ENCODE results near the gene HACE1. TPM values are rescaled to one million over a fixed set of nuclear protein-coding genes. Genes with fewer than 3 reads are reported as not detected.

Gene HACE1
- total RNA-seq, 1 experiment from 2014 or later = 4.3 TPM

DNA sequence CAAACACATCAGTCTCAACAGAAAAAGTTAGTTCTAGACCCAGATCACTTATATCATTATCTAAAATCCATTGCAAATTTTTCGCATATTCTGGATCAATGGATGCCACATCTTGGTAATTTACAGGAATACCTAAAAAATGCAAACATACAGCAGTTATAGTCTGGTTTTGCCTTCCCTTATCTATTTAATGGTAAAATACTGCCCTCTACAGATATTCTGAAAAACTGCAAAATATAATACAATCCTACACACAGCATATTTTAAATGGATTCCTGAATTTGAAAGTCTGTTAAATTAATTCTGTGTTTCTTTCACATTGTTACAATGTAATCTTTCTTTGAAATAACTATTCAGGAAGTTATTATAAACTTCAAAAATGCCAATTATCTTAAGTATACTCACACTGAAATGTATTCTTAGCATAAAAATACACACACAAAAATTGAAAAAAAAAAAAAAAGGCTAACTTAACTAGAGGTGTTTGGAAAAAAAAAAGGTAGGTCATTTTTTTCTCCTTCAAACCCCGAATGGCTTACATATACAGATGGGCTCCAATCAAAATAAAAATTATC is 88.4 kb downstream of the HACE1 start:
- H4K20me1 ChIP-seq (ENCODE audit: low read length) = no peaks in the 10 kb centered on the region
- peak; percentile 45 for DNase-seq

DNA sequence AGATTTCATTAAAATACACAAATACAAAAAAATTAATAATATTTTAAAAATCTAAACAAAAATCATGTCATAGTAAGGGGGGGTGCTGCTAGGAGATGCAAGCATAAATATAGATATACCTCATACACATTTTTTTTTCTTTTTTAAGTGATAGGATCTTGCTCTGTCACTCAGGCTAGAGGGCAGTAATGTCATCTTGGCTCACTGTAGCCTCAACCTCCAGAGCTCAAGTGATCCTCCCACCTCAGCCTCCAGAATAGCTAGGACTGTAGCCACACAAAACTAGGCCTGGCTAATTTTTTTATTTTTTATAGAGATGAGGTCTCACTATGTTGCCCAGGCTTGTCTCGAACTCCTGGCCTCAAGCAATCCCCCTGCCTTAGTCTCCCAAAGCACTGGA is 90.8 kb downstream of the HACE1 start:
- CTCF ChIA-PET = no interaction called here

More for the DNA sequence above, 88.4 kb downstream of the HACE1 start:
- H3K4me3 ChIP-seq (ENCODE audit: low read length) = no peak overlapping the region
- TF ChIP-seq CTCF (conservative IDR thresholded peaks at IDR 0.05; ENCODE audit: low read depth, low read length) = peak; percentile 71
- no peak for TF ChIP-seq EZH2phosphoT487 (IDR thresholded peaks at IDR 0.05; ENCODE audit: borderline replicate concordance, low read length)
- POLR2A ChIA-PET (ENCODE audit: unreplicated experiment) = no interaction called here
- no peak overlapping the region for H3K9ac ChIP-seq (ENCODE audit: low read length)
- no peaks in the 10 kb centered on the region for H3F3A ChIP-seq (ENCODE audit: low read length, unreplicated experiment)
- no peaks in the 10 kb centered on the region for H3K9me3 ChIP-seq (ENCODE audit: low read length)
- CTCF ChIA-PET = no interaction called here
- H3K4me2 ChIP-seq (ENCODE audit: low read length) = no peak overlapping the region
- no peaks in the 10 kb centered on the region for H3K4me1 ChIP-seq (ENCODE audit: insufficient read depth, low read length)
- no peaks in the 10 kb centered on the region for H3K36me3 ChIP-seq (ENCODE audit: low read depth, low read length)
- H3K27ac ChIP-seq (ENCODE audit: low read length) = no peak overlapping the region
- ATAC-seq = peak; percentile 64
- no peaks in the 10 kb centered on the region for H3K79me2 ChIP-seq (ENCODE audit: low read length)
- intact Hi-C loops (cut with micrococcal nuclease) = loop anchor here (1.0 to 2.0 kb wide), 2 partner anchors 88 to 247 kb away; no protein-coding TSS in a partner anchor
- no TSS peak for BruUV-seq (replicated peaks)
- H3K9me2 ChIP-seq (replicated peaks; ENCODE audit: low read length) = no peaks in the 10 kb centered on the region
- no peaks in the 10 kb centered on the region for H3K27me3 ChIP-seq (ENCODE audit: low read length)
- no peak overlapping the region for H2AFZ ChIP-seq (ENCODE audit: low read length)

More for the DNA sequence above, 90.8 kb downstream of the HACE1 start:
- Histone ChIP-seq H3K27me3 (ENCODE audit: low read length) (no peaks in the 10 kb centered on the region), H3K9me3 (ENCODE audit: low read length) (no peaks in the 10 kb centered on the region), H3K9me2 (replicated peaks; ENCODE audit: low read length) (no peaks in the 10 kb centered on the region), H3K9ac (ENCODE audit: low read length) (no peak overlapping the region), H3K4me3 (ENCODE audit: low read length) (no peak overlapping the region), H3K4me2 (ENCODE audit: low read length) (no peak overlapping the region), H3F3A (ENCODE audit: low read length, unreplicated experiment) (no peaks in the 10 kb centered on the region), H3K36me3 (ENCODE audit: low read depth, low read length) (no peaks in the 10 kb centered on the region), H3K27ac (ENCODE audit: low read length) (no peak overlapping the region), H3K79me2 (ENCODE audit: low read length) (no peaks in the 10 kb centered on the region), H3K4me1 (ENCODE audit: insufficient read depth, low read length) (no peaks in the 10 kb centered on the region), H4K20me1 (ENCODE audit: low read length) (no peaks in the 10 kb centered on the region), H2AFZ (ENCODE audit: low read length) (no peak overlapping the region)
- intact Hi-C loops (cut with micrococcal nuclease) = no loop called here
- TF ChIP-seq EZH2phosphoT487 (IDR thresholded peaks at IDR 0.05; ENCODE audit: borderline replicate concordance, low read length) (no peak), CTCF (conservative IDR thresholded peaks at IDR 0.05; ENCODE audit: low read depth, low read length) (no peak), EZH2 (IDR thresholded peaks at IDR 0.05; ENCODE audit: low read length, unreplicated experiment) (no peak)
- no peak for ATAC-seq
- POLR2A ChIA-PET (ENCODE audit: unreplicated experiment) = no interaction called here
- BruUV-seq (replicated peaks) = no TSS peak
- no peak for DNase-seq

All from PC-3 (cell line).